ENCODE data around the gene RIMS4. TPM values are rescaled to one million over a fixed set of nuclear protein-coding genes. Genes with fewer than 3 reads are reported as not detected.
A peak's percentile ranks its signal among the peaks of the same experiment; 100 is the strongest.

RIMS4 gene
- total and polyA plus RNA-seq, 2 of the 13 experiments (the other 11 are each of a cell fraction or from before 2014, with no cell fraction given): 0.01 to 0.07 TPM

- TF ChIP-seq ZNF362 (CRISPR knock-in tag; IDR thresholded peaks at IDR 0.05; ENCODE audit: borderline replicate concordance): no peak
- peak; percentile 71; the same call in 1 of the 2 replicates for TF ChIP-seq ZNF792 (CRISPR knock-in tag; IDR thresholded peaks at IDR 0.05)
- no peak for TF ChIP-seq NR3C1 (CRISPR knock-in tag; IDR thresholded peaks at IDR 0.05)
- peak in 1 of 2 experiments; percentile 95; a peak in 2 of 4 replicates for TF ChIP-seq KLF16 (CRISPR knock-in tag; IDR thresholded peaks at IDR 0.05)
- TF ChIP-seq ZNF3 (CRISPR knock-in tag; IDR thresholded peaks at IDR 0.05): peak; percentile 56; the same call in 1 of the 2 replicates
- TF ChIP-seq SIN3A (IDR thresholded peaks at IDR 0.05; ENCODE audit: borderline replicate concordance, low read depth, low read length): no peak
- peak; percentile 97 for TF ChIP-seq TSC22D2 (CRISPR knock-in tag; IDR thresholded peaks at IDR 0.05; ENCODE audit: borderline replicate concordance)
- TF ChIP-seq ATF6 (CRISPR knock-in tag; conservative IDR thresholded peaks at IDR 0.05): no peak
- TF ChIP-seq PHF5A (CRISPR knock-in tag; IDR thresholded peaks at IDR 0.05; ENCODE audit: low read depth, unreplicated experiment): no peak
- no peak for TF ChIP-seq UBTF (CRISPR knock-in tag; IDR thresholded peaks at IDR 0.05)
- no peak for TF ChIP-seq SRSF4 (IDR thresholded peaks at IDR 0.05; ENCODE audit: low read depth, low read length, poor library complexity, severe bottlenecking)
- TF ChIP-seq ATF3 (CRISPR knock-in tag; IDR thresholded peaks at IDR 0.05): peak; percentile 47; the same call in 1 of the 2 replicates
- TF ChIP-seq THAP9 (CRISPR knock-in tag; IDR thresholded peaks at IDR 0.05; ENCODE audit: borderline replicate concordance): no peak
- no peak for TF ChIP-seq CAMTA2 (CRISPR knock-in tag; IDR thresholded peaks at IDR 0.05; ENCODE audit: borderline replicate concordance)
- peak; percentile 87; the same call in 1 of the 2 replicates for TF ChIP-seq SIX4 (CRISPR knock-in tag; IDR thresholded peaks at IDR 0.05)
- no peak for TF ChIP-seq POLR2G (IDR thresholded peaks at IDR 0.05; ENCODE audit: low read depth, low read length)
- no peak; the same call in 1 of the 2 replicates for TF ChIP-seq YEATS2 (CRISPR knock-in tag; IDR thresholded peaks at IDR 0.05; ENCODE audit: borderline replicate concordance)
- no peak for TF ChIP-seq NR2F6 (IDR thresholded peaks at IDR 0.05)
- TF ChIP-seq NR2F6 (CRISPR knock-in tag; IDR thresholded peaks at IDR 0.05): 0 out of 2 replicates have a peak, but pooled peaks have one; percentile 38
- TF ChIP-seq DRAP1 (CRISPR knock-in tag; IDR thresholded peaks at IDR 0.05): peak; percentile 53; the same call in 1 of the 2 replicates
- no peak for TF ChIP-seq RBFOX2 (IDR thresholded peaks at IDR 0.05; ENCODE audit: low read depth, low read length)
Observed at GRCh38 chr20:44780226-44780625, 30.1 kb downstream of the RIMS4 start (continued).
